Activated CD4-positive, alpha-beta memory T cell treated with anti-CD3 and anti-CD28 coated beads for 36 hours (primary cell): Measurements from ENCODE around the gene GABRG3. TPM values are rescaled to one million over a fixed set of nuclear protein-coding genes. Genes with fewer than 3 reads are reported as not detected.

Experiments
- CTCF ChIA-PET: fragments of 350-600 bp; sonication (Branson Sonifier 250); formaldehyde crosslinking; loops from one replicate; lab custom pipeline; 2021; ENCODE audit warnings: antibody characterized with exemption, inconsistent platforms; lab: Charles Lee
- POLR2A ChIA-PET: fragments of 350-600 bp; sonication (Branson Sonifier 250); formaldehyde crosslinking; loops from one replicate; lab custom pipeline; 2021; ENCODE audit warnings: antibody characterized with exemption; lab: Charles Lee
- DNase-seq: peaks from one replicate; pipeline ENCODE4 v3.0.0-alpha.2; 2020
- H3K27ac Mint-ChIP-seq: one replicate; pipeline ENCODE4 v1.8.0; 2021; ENCODE audit warnings: mixed read lengths
- H3K27me3 Mint-ChIP-seq: one replicate; pipeline ENCODE4 v1.8.0; 2021; ENCODE audit warnings: mixed read lengths
- H3K36me3 Mint-ChIP-seq: one replicate; pipeline ENCODE4 v1.8.0; 2021; ENCODE audit warnings: mixed read lengths
- H3K4me1 Mint-ChIP-seq: one replicate; pipeline ENCODE4 v1.8.0; 2021; ENCODE audit warnings: low read depth, mixed read lengths
- H3K4me3 Mint-ChIP-seq: one replicate; pipeline ENCODE4 v1.8.0; 2021; ENCODE audit warnings: mild to moderate bottlenecking, mixed read lengths
- H3K9me3 Mint-ChIP-seq: one replicate; pipeline ENCODE4 v1.8.0; 2021; ENCODE audit warnings: mixed read lengths
- intact Hi-C: fragments of 100-400 bp; cut with micrococcal nuclease; formaldehyde crosslinking; loops from one replicate; pipeline ENCODE4 v1.15.1; 2023
- total RNA-seq, 2 experiments: library from RNA; stranded (reverse); gene quantifications; one replicate each; pipeline ENCODE4 v1.2.3, GENCODE V29; 2021

GABRG3 gene
- total RNA-seq = not detected

- H3K9me3 Mint-ChIP-seq = no peaks in the 10 kb centered on the region
- intact Hi-C loops = no loop called here
- no peak within 1 kb of the TSS for H3K27ac Mint-ChIP-seq
- no peaks in the 10 kb centered on the region for H3K4me1 Mint-ChIP-seq
- ChIA-PET CTCF (no interaction called here), POLR2A (no interaction called here)
- no peaks in the 10 kb centered on the region for H3K36me3 Mint-ChIP-seq
- no peak within 1 kb of the TSS for H3K4me3 Mint-ChIP-seq
- DNase-seq = no peak
- H3K27me3 Mint-ChIP-seq = peaks cover 18% of the 10 kb centered on the region
These were observed at the start of gene GABRG3 for GRCh38 chr15:26970712-26971210. Gene GABRG3 (plus strand): TSS chr15:26971181.

- POLR2A ChIA-PET = no interaction called here
- H3K4me3 Mint-ChIP-seq = no peak overlapping the region
These were observed 49.5 kb upstream of the GABRG3 start for GRCh38 chr15:26921433-26921832.

GRCh38 chr15:26926081-26926480, 44.9 kb upstream of the GABRG3 start:
- DNase-seq = no peak
- H3K27me3 Mint-ChIP-seq = no peaks in the 10 kb centered on the region

More at GRCh38 chr15:26921433-26921832, 49.5 kb upstream of the GABRG3 start:
- Mint-ChIP-seq H3K27me3 (no peaks in the 10 kb centered on the region), H3K27ac (no peak overlapping the region), H3K9me3 (peaks cover 13% of the 10 kb centered on the region), H3K4me1 (no peaks in the 10 kb centered on the region), H3K36me3 (no peaks in the 10 kb centered on the region)
- DNase-seq = no peak
- CTCF ChIA-PET = no interaction called here
- intact Hi-C loops = no loop called here

DNA sequence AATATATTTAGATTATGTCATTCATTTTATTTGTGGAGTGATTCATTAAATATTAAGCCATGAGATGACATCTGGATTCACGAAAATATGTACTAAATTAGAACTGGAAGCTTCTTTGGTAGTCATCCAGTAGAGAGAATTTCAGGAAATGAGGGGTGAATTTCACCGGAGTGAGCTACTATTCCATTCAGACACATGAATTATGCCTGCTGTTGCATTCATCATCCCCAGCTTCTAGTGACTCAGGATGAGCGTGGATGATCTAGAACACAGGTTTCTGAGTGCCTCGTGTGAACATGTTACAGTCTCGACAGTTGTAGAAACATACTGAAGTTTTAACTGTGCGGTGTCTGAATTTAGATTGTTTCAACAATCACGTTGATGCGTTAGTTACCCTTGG, 42.9 kb upstream of the GABRG3 start:
- Mint-ChIP-seq H3K36me3 (no peaks in the 10 kb centered on the region), H3K4me1 (no peaks in the 10 kb centered on the region), H3K27me3 (no peaks in the 10 kb centered on the region), H3K9me3 (peaks cover 6% of the 10 kb centered on the region), H3K4me3 (no peak overlapping the region), H3K27ac (no peak overlapping the region)
- ChIA-PET CTCF (no interaction called here), POLR2A (no interaction called here)
- intact Hi-C loops = no loop called here
- DNase-seq = no peak

More at GRCh38 chr15:26926081-26926480, 44.9 kb upstream of the GABRG3 start:
- H3K36me3 Mint-ChIP-seq = no peaks in the 10 kb centered on the region
- no peak overlapping the region for H3K4me3 Mint-ChIP-seq
- H3K9me3 Mint-ChIP-seq = peaks cover 3% of the 10 kb centered on the region
- ChIA-PET POLR2A (no interaction called here), CTCF (no interaction called here)
- H3K4me1 Mint-ChIP-seq = no peaks in the 10 kb centered on the region
- H3K27ac Mint-ChIP-seq = no peak overlapping the region
- intact Hi-C loops = no loop called here

- CTCF ChIA-PET = no interaction called here
- no peak for DNase-seq
- Mint-ChIP-seq H3K4me3 (no peak overlapping the region), H3K4me1 (no peaks in the 10 kb centered on the region), H3K9me3 (peaks cover 6% of the 10 kb centered on the region), H3K36me3 (no peaks in the 10 kb centered on the region), H3K27me3 (no peaks in the 10 kb centered on the region), H3K27ac (no peak overlapping the region)
- POLR2A ChIA-PET = no interaction called here
- intact Hi-C loops = no loop called here
These were observed 41.4 kb upstream of the GABRG3 start for GRCh38 chr15:26929588-26929987.

- intact Hi-C loops = no loop called here
- no peak overlapping the region for H3K4me3 Mint-ChIP-seq
- no peak for DNase-seq
- ChIA-PET POLR2A (no interaction called here), CTCF (no interaction called here)
- H3K36me3 Mint-ChIP-seq = no peaks in the 10 kb centered on the region
- no peaks in the 10 kb centered on the region for H3K27me3 Mint-ChIP-seq
- peaks cover 12% of the 10 kb centered on the region for H3K9me3 Mint-ChIP-seq
- H3K27ac Mint-ChIP-seq = no peak overlapping the region
- H3K4me1 Mint-ChIP-seq = no peaks in the 10 kb centered on the region
These were observed 36.1 kb upstream of the GABRG3 start for GRCh38 chr15:26934848-26935247.

GRCh38 chr15:26935322-26935721, 35.7 kb upstream of the GABRG3 start:
- Mint-ChIP-seq H3K27ac (no peak overlapping the region), H3K9me3 (peaks cover 12% of the 10 kb centered on the region), H3K4me1 (no peaks in the 10 kb centered on the region), H3K36me3 (no peaks in the 10 kb centered on the region), H3K4me3 (no peak overlapping the region), H3K27me3 (no peaks in the 10 kb centered on the region)
- no peak for DNase-seq
- intact Hi-C loops = no loop called here
- POLR2A ChIA-PET = no interaction called here
- CTCF ChIA-PET = no interaction called here

DNA sequence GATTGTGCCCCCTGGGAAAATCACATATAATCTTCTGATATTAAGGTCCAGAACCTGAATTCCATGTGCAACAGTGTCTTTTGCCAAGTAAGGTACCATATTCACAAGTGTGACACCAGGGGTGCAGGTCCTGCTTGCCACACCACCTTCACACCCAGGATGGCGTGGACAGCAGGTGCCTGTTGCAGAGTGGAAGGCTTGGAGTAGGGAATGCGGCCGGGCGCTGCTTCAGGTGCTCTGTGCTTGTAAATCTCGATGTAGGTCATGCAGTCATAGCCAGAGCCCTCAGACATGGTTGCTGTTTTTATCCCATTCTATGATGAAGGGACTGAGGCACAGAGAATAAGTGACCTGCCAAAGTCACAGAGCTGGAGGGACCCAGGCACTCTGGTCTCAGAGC, 34.5 kb upstream of the GABRG3 start:
- H3K4me1 Mint-ChIP-seq = no peaks in the 10 kb centered on the region
- H3K27me3 Mint-ChIP-seq = no peaks in the 10 kb centered on the region
- no peak overlapping the region for H3K4me3 Mint-ChIP-seq
- ChIA-PET CTCF (no interaction called here), POLR2A (no interaction called here)
- H3K9me3 Mint-ChIP-seq = peaks cover 12% of the 10 kb centered on the region
- no peak overlapping the region for H3K27ac Mint-ChIP-seq
- H3K36me3 Mint-ChIP-seq = no peaks in the 10 kb centered on the region
- no peak for DNase-seq
- intact Hi-C loops = no loop called here

- Mint-ChIP-seq H3K27me3 (no peaks in the 10 kb centered on the region), H3K27ac (no peak overlapping the region), H3K9me3 (peaks cover 12% of the 10 kb centered on the region), H3K4me1 (no peaks in the 10 kb centered on the region), H3K36me3 (no peaks in the 10 kb centered on the region), H3K4me3 (no peak overlapping the region)
- intact Hi-C loops = no loop called here
- DNase-seq = no peak
- ChIA-PET CTCF (no interaction called here), POLR2A (no interaction called here)
These were observed 33.8 kb upstream of the GABRG3 start for GRCh38 chr15:26937134-26937533.

GRCh38 chr15:26939398-26939797, 31.6 kb upstream of the GABRG3 start:
- Mint-ChIP-seq H3K36me3 (no peaks in the 10 kb centered on the region), H3K27ac (no peak overlapping the region), H3K9me3 (peaks cover 9% of the 10 kb centered on the region), H3K4me3 (no peak overlapping the region), H3K4me1 (no peaks in the 10 kb centered on the region), H3K27me3 (no peaks in the 10 kb centered on the region)
- ChIA-PET POLR2A (no interaction called here), CTCF (no interaction called here)
- intact Hi-C loops = no loop called here
- DNase-seq = no peak

DNA sequence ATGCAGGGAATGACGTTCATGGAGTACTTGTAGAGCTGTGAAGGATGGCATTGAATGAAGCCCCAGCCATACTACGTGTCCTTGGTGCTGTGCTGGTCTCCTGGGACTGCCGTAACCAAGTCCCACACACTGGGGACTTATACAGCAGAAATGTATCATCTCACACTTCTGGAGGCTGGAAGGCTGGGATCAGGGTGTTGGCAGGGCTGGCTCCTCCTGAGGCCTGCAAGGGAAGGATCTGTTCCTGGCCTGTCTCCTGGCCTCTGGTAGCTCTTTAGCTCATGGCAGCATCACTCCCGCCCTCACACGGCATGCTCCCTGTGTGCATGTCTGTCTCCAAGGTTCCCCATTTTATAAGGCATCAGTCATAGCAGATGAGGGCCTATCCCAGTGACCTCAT, 29.5 kb upstream of the GABRG3 start:
- H3K4me1 Mint-ChIP-seq = no peaks in the 10 kb centered on the region
- no peak overlapping the region for H3K27ac Mint-ChIP-seq
- no peaks in the 10 kb centered on the region for H3K27me3 Mint-ChIP-seq
- H3K9me3 Mint-ChIP-seq = peaks cover 4% of the 10 kb centered on the region
- POLR2A ChIA-PET = no interaction called here
- intact Hi-C loops = no loop called here
- H3K36me3 Mint-ChIP-seq = no peaks in the 10 kb centered on the region
- no peak for DNase-seq
- no peak overlapping the region for H3K4me3 Mint-ChIP-seq
- CTCF ChIA-PET = no interaction called here

DNA sequence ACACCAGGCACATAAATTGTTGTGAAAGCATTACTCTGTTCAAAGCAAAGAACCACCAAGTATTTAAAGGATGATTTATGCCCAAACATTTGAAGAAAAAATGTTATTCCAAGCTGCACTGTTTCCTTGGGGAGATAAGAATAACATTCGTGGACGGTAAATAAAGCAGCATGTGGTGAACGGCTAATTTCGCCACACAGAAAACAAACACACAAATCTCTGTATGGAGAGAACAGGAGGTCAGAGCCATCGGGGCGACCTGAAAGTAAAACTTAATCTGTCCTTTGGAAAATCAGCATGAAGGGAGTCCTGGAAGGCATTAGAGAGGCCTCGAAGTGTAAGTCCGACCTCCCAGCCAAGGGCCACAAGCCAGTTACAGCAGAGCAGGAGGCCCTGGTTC, 27.1 kb upstream of the GABRG3 start:
- ChIA-PET POLR2A (no interaction called here), CTCF (no interaction called here)
- no peaks in the 10 kb centered on the region for H3K4me1 Mint-ChIP-seq
- peaks cover 4% of the 10 kb centered on the region for H3K9me3 Mint-ChIP-seq
- intact Hi-C loops = no loop called here
- no peak overlapping the region for H3K27ac Mint-ChIP-seq
- no peak for DNase-seq
- H3K27me3 Mint-ChIP-seq = no peaks in the 10 kb centered on the region
- no peak overlapping the region for H3K4me3 Mint-ChIP-seq
- H3K36me3 Mint-ChIP-seq = no peaks in the 10 kb centered on the region

- Mint-ChIP-seq H3K9me3 (peaks cover 4% of the 10 kb centered on the region), H3K27me3 (no peaks in the 10 kb centered on the region), H3K4me3 (no peak overlapping the region), H3K36me3 (no peaks in the 10 kb centered on the region), H3K4me1 (no peaks in the 10 kb centered on the region), H3K27ac (no peak overlapping the region)
- intact Hi-C loops = no loop called here
- no peak for DNase-seq
- ChIA-PET CTCF (no interaction called here), POLR2A (no interaction called here)
These were observed 25.9 kb upstream of the GABRG3 start for GRCh38 chr15:26945046-26945445.
